Prostate gland (tissue), 2 donors: ENCODE data around the gene WDR19. TPM values are rescaled to one million over a fixed set of nuclear protein-coding genes. Genes with fewer than 3 reads are reported as not detected.
"Not testable (repeated sequence)": the region's sequence is repeated elsewhere in the genome, so short reads cannot be mapped to it uniquely, and the experiment has no call there.

ENCODE experiments used
- DNase-seq: peaks from one replicate; pipeline ENCODE4 v3.0.0-alpha.2; 2019; ENCODE audit warnings: low spot score
- H3K27ac ChIP-seq, 2 donors: fragments of 200-600 bp; sonication (generic); 2 replicates each; pipeline ENCODE4 v1.5.1; 2017 to 2019
- H3K27me3 ChIP-seq: fragments of 200-600 bp; sonication (generic); replicated peaks from 2 replicates; pipeline ENCODE4 v1.5.1; 2019; ENCODE audit not compliant: insufficient read depth
- H3K36me3 ChIP-seq, 2 donors: fragments of 200-600 bp; sonication (generic); 1 replicate in 1 of 2; 2 replicates in 1 of 2; pipeline versions ENCODE4 v1.5.1 to v1.8.1; 2017 to 2019
- H3K4me1 ChIP-seq: fragments of 200-600 bp; sonication (generic); replicated peaks from 2 replicates; pipeline ENCODE4 v1.5.1; 2019
- H3K4me3 ChIP-seq, 2 donors: fragments of 200-600 bp; sonication (generic); 2 replicates each; pipeline ENCODE4 v1.5.1; 2017 to 2019
- H3K9me3 ChIP-seq: fragments of 200-600 bp; sonication (generic); 2 replicates; pipeline ENCODE4 v1.5.1; 2017
- CTCF ChIP-seq, 4 experiments: fragments of 200-600 bp in 2 of 4; fragments of 450-650 bp in 2 of 4; sonication (generic) in 2 of 4; IDR thresholded peaks; 1 replicate in 3 of 4; 2 replicates in 1 of 4; pipeline ENCODE4 v1.5.1; 2016 to 2019; ENCODE audit warnings: antibody characterized with exemption in 4 of 4, mild to moderate bottlenecking in 2 of 4, moderate library complexity in 2 of 4
- POLR2A ChIP-seq: fragments of 450-650 bp; IDR thresholded peaks from one replicate; pipeline ENCODE4 v1.6.1; 2016; ENCODE audit warnings: antibody characterized with exemption, mild to moderate bottlenecking
- POLR2AphosphoS5 ChIP-seq: sonication (generic); formaldehyde crosslinking; IDR thresholded peaks from one replicate; pipeline ENCODE4 v1.6.1; 2017; ENCODE audit warnings: antibody characterized with exemption
- WGBS: methylation state at CpG from one replicate; pipeline ENCODE4 v1.1.5; 2018; 5-methylcytosine and 5-hydroxymethylcytosine counted together
- intact Hi-C: fragments of 100-400 bp; cut with DNase I; formaldehyde crosslinking; loops from one replicate; pipeline ENCODE4 v1.14.2; 2022
- total RNA-seq, 2 donors: library from RNA; depleted of rRNA; stranded (reverse); fragments of >200 nt; gene quantifications; one replicate each; pipeline ENCODE4 v1.1.0, GENCODE V29; 2016

The WDR19 gene
- total RNA-seq, 2 donors from 2014 or later, result 27.3 to 42.5 TPM

GRCh38 chr4:39255871-39256270 lies 73.5 kb downstream of the WDR19 start:
- Histone ChIP-seq H3K36me3 (no peaks in the 10 kb centered on the region), H3K27me3 (no peaks in the 10 kb centered on the region), H3K4me3 (no peak overlapping the region), H3K9me3 (no peaks in the 10 kb centered on the region), H3K4me1 (no peaks in the 10 kb centered on the region), H3K27ac (no peak overlapping the region)
- no peak for DNase-seq
- no peak for TF ChIP-seq CTCF (IDR thresholded peaks at IDR 0.05)
- TF ChIP-seq POLR2A, result no peak
- TF ChIP-seq POLR2AphosphoS5, result no peak
- 79% methylated on average over 5 of the region's 5 CpGs for WGBS
- intact Hi-C loops, result no loop called here

- TF ChIP-seq POLR2A (no peak), CTCF (IDR thresholded peaks at IDR 0.05) (no peak), POLR2AphosphoS5 (no peak)
- no peak overlapping the region for H3K27ac ChIP-seq
- H3K4me1 ChIP-seq, result no peaks in the 10 kb centered on the region
- intact Hi-C loops, result no loop called here
- DNase-seq, result no peak
- H3K9me3 ChIP-seq, result no peaks in the 10 kb centered on the region
- no peak overlapping the region for H3K4me3 ChIP-seq
- 70% methylated on average over 2 of the region's 2 CpGs for WGBS
- no peaks in the 10 kb centered on the region for H3K36me3 ChIP-seq
- no peaks in the 10 kb centered on the region for H3K27me3 ChIP-seq
Observed at GRCh38 chr4:39256436-39256835, 74.1 kb downstream of the WDR19 start.

- H3K9me3 ChIP-seq, result no peaks in the 10 kb centered on the region
- H3K27ac ChIP-seq, result no peak overlapping the region
- no peak for TF ChIP-seq CTCF (IDR thresholded peaks at IDR 0.05)
- no peak for TF ChIP-seq POLR2AphosphoS5
- no peak for TF ChIP-seq POLR2A
- H3K4me1 ChIP-seq, result no peaks in the 10 kb centered on the region
- no peak for DNase-seq
- whole genome bisulfite sequencing, result 93% methylated on average over 4 of the region's 4 CpGs
- H3K27me3 ChIP-seq, result no peaks in the 10 kb centered on the region
- no peaks in the 10 kb centered on the region for H3K36me3 ChIP-seq
- no peak overlapping the region for H3K4me3 ChIP-seq
- intact Hi-C loops, result no loop called here
Observed at GRCh38 chr4:39259571-39260330, 77.4 kb downstream of the WDR19 start.

GRCh38 chr4:39263895-39264294 lies 81.6 kb downstream of the WDR19 start:
- no peaks in the 10 kb centered on the region for H3K4me1 ChIP-seq
- H3K4me3 ChIP-seq, result no peak overlapping the region
- H3K27me3 ChIP-seq, result no peaks in the 10 kb centered on the region
- 70% methylated on average over 2 of the region's 2 CpGs for whole genome bisulfite sequencing
- no peaks in the 10 kb centered on the region for H3K36me3 ChIP-seq
- TF ChIP-seq POLR2A (no peak), CTCF (IDR thresholded peaks at IDR 0.05) (no peak), POLR2AphosphoS5 (no peak)
- no peaks in the 10 kb centered on the region for H3K9me3 ChIP-seq
- no peak for DNase-seq
- H3K27ac ChIP-seq, result no peak overlapping the region
- intact Hi-C loops, result no loop called here

GRCh38 chr4:39274503-39274902 lies 92.2 kb downstream of the WDR19 start:
- peaks cover 0 to 3% of the 10 kb centered on the region in 2 donors for H3K36me3 ChIP-seq
- 96% methylated on average over 4 of the region's 4 CpGs for WGBS

GRCh38 chr4:39277661-39278060 lies 95.3 kb downstream of the WDR19 start:
- H3K4me1 ChIP-seq, intact Hi-C loops, DNase-seq, H3K4me3 ChIP-seq, H3K9me3 ChIP-seq, H3K27me3 ChIP-seq, H3K36me3 ChIP-seq, H3K27ac ChIP-seq: not testable (repeated sequence)
- 87% methylated on average over 6 of the region's 6 CpGs for WGBS

More at GRCh38 chr4:39274503-39274902, 92.2 kb downstream of the WDR19 start:
- DNase-seq, result no peak
- intact Hi-C loops, result no loop called here
- Histone ChIP-seq H3K27me3 (no peaks in the 10 kb centered on the region), H3K9me3 (no peaks in the 10 kb centered on the region), H3K4me3 (no peak overlapping the region), H3K4me1 (no peaks in the 10 kb centered on the region), H3K27ac (no peak overlapping the region)
- TF ChIP-seq CTCF (IDR thresholded peaks at IDR 0.05) (no peak), POLR2AphosphoS5 (no peak), POLR2A (no peak)
